ENCODE results near the gene RANBP10. TPM values are rescaled to one million over a fixed set of nuclear protein-coding genes. Genes with fewer than 3 reads are reported as not detected.

Gene RANBP10
- total and polyA plus RNA-seq, 7 donors: 4.2 to 15.5 (median 7.5) TPM

DNA sequence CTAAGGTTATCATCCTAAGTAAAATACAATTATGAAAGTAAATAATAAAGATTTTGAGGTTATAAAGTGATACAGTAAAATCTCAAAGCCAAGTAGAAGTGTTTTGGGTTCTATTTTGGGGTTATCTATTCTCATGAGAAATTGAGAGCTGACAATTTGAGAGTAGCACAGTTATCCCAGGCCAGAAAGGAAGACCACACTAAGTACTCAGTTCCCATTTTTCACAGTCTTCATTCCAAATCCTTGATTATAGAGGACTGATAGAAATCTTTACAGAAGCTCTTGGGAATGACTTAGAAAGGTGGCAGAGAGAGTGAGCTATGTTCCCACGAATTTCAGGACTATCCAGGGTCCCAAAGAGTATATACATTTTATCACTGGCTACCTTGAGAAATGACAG, 91.8 kb downstream of the RANBP10 start:
- Histone ChIP-seq H3K4me3 (no peak overlapping the region), H3K36me3 (no peaks in the 10 kb centered on the region), H3K27me3 (no peaks in the 10 kb centered on the region), H3K27ac (no peak overlapping the region), H3K4me1 (peaks cover 0 to 18% (median 14%) of the 10 kb centered on the region in 4 donors), H3K9me3 (no peaks in the 10 kb centered on the region)
- intact Hi-C loops (cut with DNase I): no loop called here
- 74 to 88% methylated on average over 1 of the region's 1 CpG for WGBS, 2 donors
- no peak for DNase-seq
- TF ChIP-seq POLR2AphosphoS5 (IDR thresholded peaks at IDR 0.05) (no peak), POLR2A (IDR thresholded peaks at IDR 0.05) (no peak), EP300 (IDR thresholded peaks at IDR 0.05) (no peak)
- TF ChIP-seq, protein P1, sequence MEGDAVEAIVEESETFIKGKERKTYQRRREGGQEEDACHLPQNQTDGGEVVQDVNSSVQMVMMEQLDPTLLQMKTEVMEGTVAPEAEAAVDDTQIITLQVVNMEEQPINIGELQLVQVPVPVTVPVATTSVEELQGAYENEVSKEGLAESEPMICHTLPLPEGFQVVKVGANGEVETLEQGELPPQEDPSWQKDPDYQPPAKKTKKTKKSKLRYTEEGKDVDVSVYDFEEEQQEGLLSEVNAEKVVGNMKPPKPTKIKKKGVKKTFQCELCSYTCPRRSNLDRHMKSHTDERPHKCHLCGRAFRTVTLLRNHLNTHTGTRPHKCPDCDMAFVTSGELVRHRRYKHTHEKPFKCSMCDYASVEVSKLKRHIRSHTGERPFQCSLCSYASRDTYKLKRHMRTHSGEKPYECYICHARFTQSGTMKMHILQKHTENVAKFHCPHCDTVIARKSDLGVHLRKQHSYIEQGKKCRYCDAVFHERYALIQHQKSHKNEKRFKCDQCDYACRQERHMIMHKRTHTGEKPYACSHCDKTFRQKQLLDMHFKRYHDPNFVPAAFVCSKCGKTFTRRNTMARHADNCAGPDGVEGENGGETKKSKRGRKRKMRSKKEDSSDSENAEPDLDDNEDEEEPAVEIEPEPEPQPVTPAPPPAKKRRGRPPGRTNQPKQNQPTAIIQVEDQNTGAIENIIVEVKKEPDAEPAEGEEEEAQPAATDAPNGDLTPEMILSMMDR (IDR thresholded peaks at IDR 0.05): no peak

DNA sequence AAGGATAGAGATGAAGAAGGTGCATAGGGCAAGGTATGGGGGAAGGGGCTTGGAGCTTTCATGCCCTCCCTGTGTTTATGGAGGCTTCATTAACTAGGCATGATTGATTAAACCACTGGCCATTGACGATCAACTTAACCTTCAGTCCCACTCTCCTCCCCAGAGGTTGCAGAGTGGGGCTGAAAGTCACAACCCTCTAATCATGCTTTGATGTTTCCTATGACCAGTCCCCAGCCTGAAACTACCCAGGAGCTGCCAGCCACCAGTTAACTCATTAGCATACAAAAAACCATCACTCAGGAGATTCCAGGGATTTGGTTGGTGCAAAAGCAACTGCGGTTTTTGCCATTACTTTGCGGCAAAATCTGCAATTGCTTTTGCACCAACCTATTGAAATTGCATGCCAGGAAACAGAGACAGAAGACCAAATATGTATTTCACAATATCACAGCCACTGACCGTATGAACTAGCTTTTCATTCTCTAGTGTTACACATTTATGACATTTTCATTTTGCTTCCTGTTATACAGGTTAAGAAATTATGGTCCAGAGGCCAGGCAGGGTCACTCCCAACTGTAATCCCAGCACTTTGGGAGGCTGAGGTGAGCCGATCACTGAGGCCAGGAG, 92.6 kb downstream of the RANBP10 start:
- Histone ChIP-seq H3K27ac (no peak overlapping the region), H3K36me3 (no peaks in the 10 kb centered on the region), H3K4me1 (peaks cover 0 to 18% (median 13%) of the 10 kb centered on the region in 4 donors), H3K4me3 (no peak overlapping the region), H3K9me3 (no peaks in the 10 kb centered on the region), H3K27me3 (no peaks in the 10 kb centered on the region)
- intact Hi-C loops (cut with DNase I): no loop called here
- DNase-seq: no peak
- 37 to 75% methylated on average over 5 of the region's 5 CpGs for WGBS, 2 donors
- TF ChIP-seq POLR2AphosphoS5 (IDR thresholded peaks at IDR 0.05) (no peak), POLR2A (IDR thresholded peaks at IDR 0.05) (no peak), EP300 (IDR thresholded peaks at IDR 0.05) (no peak)
- TF ChIP-seq, protein P1 (IDR thresholded peaks at IDR 0.05): no peak

DNA sequence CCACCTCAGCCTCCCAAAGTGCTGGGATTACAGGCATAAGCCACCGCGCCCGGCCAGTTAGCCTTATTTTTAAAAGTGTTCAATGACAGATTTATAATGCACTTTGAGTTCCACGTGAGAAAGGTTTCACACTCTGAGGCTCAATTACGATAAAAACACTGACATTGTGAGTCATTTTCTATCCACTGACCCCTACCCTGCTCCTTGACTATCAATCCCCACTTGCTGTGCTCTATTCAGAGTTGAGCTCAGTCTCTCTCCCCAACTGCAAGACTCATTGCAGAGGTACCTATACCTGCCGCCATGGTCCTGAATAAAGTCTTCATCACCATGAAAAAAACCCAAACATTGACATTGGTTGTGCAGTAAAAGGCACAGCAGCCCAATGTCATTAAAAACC, 95.8 kb downstream of the RANBP10 start:
- 92 to 96% methylated on average over 6 of the region's 6 CpGs for WGBS, 2 donors
- Histone ChIP-seq H3K27ac (no peak overlapping the region), H3K27me3 (no peaks in the 10 kb centered on the region), H3K4me1 (peaks cover 0 to 7% (median 0%) of the 10 kb centered on the region in 4 donors), H3K36me3 (no peaks in the 10 kb centered on the region), H3K9me3 (no peaks in the 10 kb centered on the region), H3K4me3 (no peak overlapping the region)
- intact Hi-C loops (cut with DNase I): no loop called here
- DNase-seq: peak; percentile 13
- no peak for TF ChIP-seq POLR2AphosphoS5 (IDR thresholded peaks at IDR 0.05)
- TF ChIP-seq EP300 (IDR thresholded peaks at IDR 0.05): no peak
- TF ChIP-seq, protein P1 (IDR thresholded peaks at IDR 0.05): no peak
- TF ChIP-seq POLR2A (IDR thresholded peaks at IDR 0.05): no peak

DNA sequence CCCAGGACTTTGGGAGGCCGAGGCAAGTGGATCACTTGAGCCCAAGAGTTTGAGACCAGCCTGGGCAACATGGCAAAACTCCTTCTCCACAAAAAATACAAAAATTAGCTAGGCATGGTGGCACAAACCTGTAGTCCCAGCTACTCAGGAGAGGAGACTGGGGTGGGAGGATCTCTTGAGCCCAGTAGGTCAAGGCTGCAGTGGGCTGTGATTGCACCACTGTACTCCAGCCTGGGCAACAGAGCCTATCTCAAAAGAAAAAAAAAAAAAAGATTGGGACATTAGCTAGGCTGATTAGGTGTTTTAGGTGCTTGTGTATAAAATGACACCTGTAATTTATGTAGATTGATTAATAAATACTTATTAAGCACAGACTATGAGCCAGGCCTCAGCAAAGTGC, 97.3 kb downstream of the RANBP10 start:
- peak; percentile 18 for DNase-seq
- Histone ChIP-seq H3K4me1 (no peaks in the 10 kb centered on the region), H3K36me3 (no peaks in the 10 kb centered on the region), H3K27ac (no peak overlapping the region), H3K9me3 (no peaks in the 10 kb centered on the region), H3K27me3 (no peaks in the 10 kb centered on the region), H3K4me3 (no peak overlapping the region)
- 96 to 97% methylated on average over 1 of the region's 1 CpG for WGBS, 2 donors
- TF ChIP-seq EP300 (IDR thresholded peaks at IDR 0.05): no peak
- TF ChIP-seq POLR2AphosphoS5 (IDR thresholded peaks at IDR 0.05): no peak
- TF ChIP-seq POLR2A (IDR thresholded peaks at IDR 0.05): no peak
- TF ChIP-seq, protein P1 (IDR thresholded peaks at IDR 0.05): no peak
- intact Hi-C loops (cut with DNase I): no loop called here

DNA sequence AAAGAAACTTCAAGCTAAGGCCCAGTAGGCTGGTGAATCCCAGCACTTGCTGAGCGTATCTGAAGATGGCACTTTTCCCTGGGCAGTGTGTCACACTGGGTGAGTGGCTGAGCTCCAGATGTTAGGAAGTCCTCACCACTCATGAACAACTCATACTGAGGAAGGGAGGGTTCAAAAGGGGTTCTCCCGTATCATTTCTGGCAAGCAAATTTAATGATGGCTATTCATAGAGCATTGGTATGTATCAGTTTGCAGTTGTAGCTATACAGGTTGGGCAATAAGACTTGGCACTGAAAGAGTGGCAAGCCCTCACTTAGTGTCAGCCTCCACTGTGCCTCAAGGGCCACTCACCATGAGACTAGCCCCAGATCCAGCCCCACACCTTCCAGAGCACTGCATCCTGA, 98.0 kb downstream of the RANBP10 start:
- DNase-seq: peak; percentile 32
- 63 to 90% methylated on average over 2 of the region's 2 CpGs for WGBS, 2 donors
- H3K27ac ChIP-seq: no peak overlapping the region

More for the DNA sequence above, 98.0 kb downstream of the RANBP10 start:
- Histone ChIP-seq H3K4me1 (no peaks in the 10 kb centered on the region), H3K27me3 (no peaks in the 10 kb centered on the region), H3K4me3 (no peak overlapping the region), H3K9me3 (no peaks in the 10 kb centered on the region), H3K36me3 (no peaks in the 10 kb centered on the region)
- TF ChIP-seq POLR2AphosphoS5 (IDR thresholded peaks at IDR 0.05): no peak
- TF ChIP-seq, protein P1 (IDR thresholded peaks at IDR 0.05): no peak
- no peak for TF ChIP-seq EP300 (IDR thresholded peaks at IDR 0.05)
- TF ChIP-seq POLR2A (IDR thresholded peaks at IDR 0.05): no peak
- intact Hi-C loops (cut with DNase I): no loop called here
